ENCODE measurements around the gene LY6G6C. TPM values are rescaled to one million over a fixed set of nuclear protein-coding genes. Genes with fewer than 3 reads are reported as not detected.

LY6G6C gene
- total and polyA plus RNA-seq, 4 experiments from 2014 or later = not detected

DNA sequence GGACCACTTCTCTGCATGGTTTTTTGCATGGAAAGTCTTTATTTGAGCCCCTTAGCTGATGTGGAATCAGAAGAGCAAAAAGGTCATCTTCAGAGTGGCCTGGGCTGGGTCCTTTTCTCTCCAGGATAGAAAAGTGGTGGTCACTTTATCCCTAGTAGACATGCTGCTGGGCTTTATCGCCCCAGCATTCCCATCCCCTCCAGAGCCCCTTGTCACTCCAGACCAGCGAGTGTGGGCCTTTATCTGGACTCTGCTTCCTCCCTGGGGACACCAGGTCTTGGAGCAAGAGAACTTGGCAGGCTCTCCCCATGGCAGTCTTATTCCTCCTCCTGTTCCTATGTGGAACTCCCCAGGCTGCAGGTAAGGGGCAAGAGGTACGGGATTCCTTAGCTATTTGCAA lies 14.9 kb downstream of the LY6G6C start, which contains the start of gene LY6G6F:
TSS of gene LY6G6F (plus strand) at position 268 of the 400 bp plus-strand sequence. CDS start at position 309, 41 bp downstream.
- ChIA-PET POLR2A (ENCODE audit: partially characterized antibody) (no interaction called here), CTCF (ENCODE audit: partially characterized antibody) (no interaction called here)

GRCh38 chr6:31705931-31706330 lies 15.6 kb downstream of the LY6G6C start:
- Mint-ChIP-seq H3K9me3 (peaks cover 0 to 5% (median 0%) of the 10 kb centered on the region in 8 donors), H3K4me3 (no peak overlapping the region), H3K27me3 (no peaks in the 10 kb centered on the region), H3K36me3 (peaks cover 4 to 18% of the 10 kb centered on the region in 2 donors), H3K4me1 (peaks cover 19 to 35% (median 28%) of the 10 kb centered on the region in 4 donors), H3K27ac (no peak overlapping the region)
- POLR2A ChIA-PET (ENCODE audit: partially characterized antibody) = no interaction called here
- DNase-seq = no peak
- Histone ChIP-seq H3K36me3 (ENCODE audit: insufficient read depth, low read length) (no peaks in the 10 kb centered on the region), H3K27ac (ENCODE audit: low read depth, low read length) (no peak overlapping the region), H3K27me3 (ENCODE audit: insufficient read depth, low read length) (no peaks in the 10 kb centered on the region), H3K4me3 (ENCODE audit: low read length in 2 of 2) (no peak overlapping the region), H3K4me1 (ENCODE audit: insufficient read depth, low read length) (peaks cover 27% of the 10 kb centered on the region), H3K9me3 (ENCODE audit: control insufficient read depth in 1 of 2, low read length in 2 of 2) (no peaks in the 10 kb centered on the region)
- CTCF ChIA-PET (ENCODE audit: partially characterized antibody) = no interaction called here
- intact Hi-C loops (cut with micrococcal nuclease) = no loop called here

More for the DNA sequence above, 14.9 kb downstream of the LY6G6C start, which contains the start of gene LY6G6F:
- Mint-ChIP-seq H3K4me3 (no peak within 1 kb of the TSS), H3K4me1 (peaks cover 15 to 35% (median 28%) of the 10 kb centered on the region in 4 donors), H3K27me3 (no peaks in the 10 kb centered on the region), H3K9me3 (peaks cover 0 to 5% (median 0%) of the 10 kb centered on the region in 8 donors), H3K27ac (peak within 1 kb of the TSS in 2 of 7 donors; percentile 42 to 48), H3K36me3 (peaks cover 0 to 13% of the 10 kb centered on the region in 2 donors)
- Histone ChIP-seq H3K36me3 (ENCODE audit: insufficient read depth, low read length) (no peaks in the 10 kb centered on the region), H3K4me1 (ENCODE audit: insufficient read depth, low read length) (peaks cover 27% of the 10 kb centered on the region), H3K27ac (ENCODE audit: low read depth, low read length) (no peak within 1 kb of the TSS), H3K4me3 (ENCODE audit: low read length in 2 of 2) (no peak within 1 kb of the TSS), H3K27me3 (ENCODE audit: insufficient read depth, low read length) (no peaks in the 10 kb centered on the region), H3K9me3 (ENCODE audit: control insufficient read depth in 1 of 2, low read length in 2 of 2) (no peaks in the 10 kb centered on the region)
- no peak for DNase-seq
- intact Hi-C loops (cut with micrococcal nuclease) = no loop called here

DNA sequence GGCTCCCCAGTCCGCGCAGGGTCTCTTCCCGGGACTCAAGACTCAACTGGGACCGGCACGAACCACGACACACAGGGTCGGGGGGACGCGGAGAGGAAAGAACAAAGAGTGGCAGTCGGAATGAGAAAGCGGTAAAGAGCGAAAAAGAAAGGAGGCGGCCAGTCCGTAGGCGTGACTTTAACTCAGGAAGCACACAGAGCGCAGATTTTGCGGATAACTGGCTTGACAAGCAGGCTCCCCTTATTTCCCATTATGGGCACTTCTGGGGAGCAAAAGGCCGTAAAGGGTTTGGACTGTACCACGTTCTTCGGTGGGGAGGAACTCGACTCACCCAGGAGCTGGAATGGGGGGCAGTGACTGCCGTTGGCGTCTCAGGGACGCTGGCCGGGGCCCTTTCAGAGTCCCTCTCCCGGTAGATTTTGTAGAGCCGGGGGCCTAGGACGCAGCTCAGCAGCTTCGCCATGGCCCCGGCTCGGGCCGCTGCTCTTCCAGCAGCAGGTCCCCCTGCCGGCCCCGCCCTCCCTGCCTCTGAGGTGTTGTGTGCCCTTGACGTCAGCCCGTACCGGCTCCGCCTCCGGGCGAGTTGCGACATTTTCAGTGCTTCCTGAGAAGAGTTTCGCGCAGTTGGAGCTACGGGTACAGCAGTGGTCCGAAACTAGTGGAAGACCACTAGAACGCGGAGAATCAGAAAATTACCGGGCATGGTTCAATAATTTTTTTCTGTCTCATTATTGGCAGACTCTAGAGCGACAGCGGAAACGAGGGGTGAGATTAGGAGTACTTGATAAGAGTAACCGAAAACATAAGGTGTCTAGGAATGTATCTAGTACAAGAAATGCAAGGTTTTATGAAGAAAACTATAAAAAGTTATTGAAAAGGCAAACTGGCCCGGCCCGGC lies 18.5 kb downstream of the LY6G6C start, which contains the start of gene ABHD16A:
TSS of gene ABHD16A (minus strand) at position 506 of the 898 bp plus-strand sequence. CDS start at position 463, 43 bp downstream.
- Histone ChIP-seq H3K4me3 (ENCODE audit: low read length in 2 of 2) (peak within 1 kb of the TSS; percentile 70 to 82), H3K9me3 (ENCODE audit: control insufficient read depth in 1 of 2, low read length in 2 of 2) (no peaks in the 10 kb centered on the region), H3K4me1 (ENCODE audit: insufficient read depth, low read length) (peaks cover 28% of the 10 kb centered on the region), H3K36me3 (ENCODE audit: insufficient read depth, low read length) (peaks cover 17% of the 10 kb centered on the region), H3K27ac (ENCODE audit: low read depth, low read length) (peak within 1 kb of the TSS; percentile 97), H3K27me3 (ENCODE audit: insufficient read depth, low read length) (no peaks in the 10 kb centered on the region)
- POLR2A ChIA-PET (ENCODE audit: partially characterized antibody) = interaction anchor here (0.6 to 2.7 kb wide), 44 partner anchors 8 to 1269 kb away, joined by 3 to 22 read pairs (median 4); partner anchors contain the start of genes ATF6B, BAG6, C6orf47 and CLIC1
- Mint-ChIP-seq H3K9me3 (peaks cover 0 to 5% (median 0%) of the 10 kb centered on the region in 8 donors), H3K36me3 (peaks cover 8 to 23% of the 10 kb centered on the region in 2 donors), H3K4me3 (peak within 1 kb of the TSS; percentile 97 to 99 (median 98)), H3K27ac (peak within 1 kb of the TSS; percentile 93 to 99 (median 98)), H3K4me1 (peaks cover 20 to 43% (median 33%) of the 10 kb centered on the region in 4 donors), H3K27me3 (no peaks in the 10 kb centered on the region)
- intact Hi-C loops (cut with micrococcal nuclease) = loop anchor here (1.0 to 2.0 kb wide), 9 partner anchors 22 to 194 kb away; partner anchors contain the start of genes BAG6, EHMT2, LY6G5C and NFKBIL1
- DNase-seq = peak; percentile 96 to 98 (median 97)
- CTCF ChIA-PET (ENCODE audit: partially characterized antibody) = interaction anchor here (0.6 to 3.2 kb wide), 7 partner anchors 22 to 184 kb away, joined by 3 to 11 read pairs (median 4); partner anchors contain the start of genes DDAH2, HSPA1B, LY6G5C and NEU1

DNA sequence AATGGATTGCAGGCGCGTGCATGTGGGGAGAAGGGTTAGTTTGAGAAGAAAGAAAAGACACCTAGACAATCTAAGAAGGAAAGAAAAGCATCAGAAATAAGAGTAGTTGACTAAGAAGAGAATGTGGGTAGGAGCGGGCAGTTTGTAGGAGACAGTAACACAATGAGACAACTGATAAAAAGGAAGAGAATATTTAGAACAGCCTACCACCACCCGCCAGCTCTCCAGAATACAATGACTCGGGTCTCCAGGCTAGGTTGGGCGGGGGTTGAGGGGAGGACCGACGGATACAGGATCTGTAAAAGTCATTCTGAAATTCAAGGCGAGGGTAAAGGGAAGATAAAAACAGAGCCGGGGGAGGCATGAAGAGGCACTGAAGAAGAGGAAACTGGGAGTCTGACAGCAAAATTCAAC lies 19.1 kb downstream of the LY6G6C start:
- Mint-ChIP-seq H3K27ac (peak overlapping the region; percentile 93 to 99 (median 98)), H3K9me3 (peaks cover 0 to 5% (median 0%) of the 10 kb centered on the region in 8 donors), H3K36me3 (peaks cover 14 to 29% of the 10 kb centered on the region in 2 donors), H3K4me3 (peak overlapping the region; percentile 97 to 99 (median 98)), H3K4me1 (peaks cover 25 to 49% (median 39%) of the 10 kb centered on the region in 4 donors), H3K27me3 (no peaks in the 10 kb centered on the region)
- CTCF ChIA-PET (ENCODE audit: partially characterized antibody) = interaction anchor here (1.0 to 3.2 kb wide), 3 partner anchors 27 to 128 kb away, joined by 4 to 11 read pairs (median 8); partner anchors contain the start of gene DDAH2
- POLR2A ChIA-PET (ENCODE audit: partially characterized antibody) = interaction anchor here (0.7 to 2.7 kb wide), 26 partner anchors 9 to 1269 kb away, joined by 3 to 22 read pairs (median 7); partner anchors contain the start of genes BAG6, CLIC1, CSNK2B and DDAH2
- Histone ChIP-seq H3K9me3 (ENCODE audit: control insufficient read depth in 1 of 2, low read length in 2 of 2) (no peaks in the 10 kb centered on the region), H3K27ac (ENCODE audit: low read depth, low read length) (peak overlapping the region; percentile 97), H3K27me3 (ENCODE audit: insufficient read depth, low read length) (no peaks in the 10 kb centered on the region), H3K4me3 (ENCODE audit: low read length in 2 of 2) (peak overlapping the region; percentile 70 to 82), H3K4me1 (ENCODE audit: insufficient read depth, low read length) (peaks cover 33% of the 10 kb centered on the region), H3K36me3 (ENCODE audit: insufficient read depth, low read length) (peaks cover 22% of the 10 kb centered on the region)
- DNase-seq = peak in 1 of 5 donors; percentile 7
- intact Hi-C loops (cut with micrococcal nuclease) = loop anchor here (2.0 kb wide), 2 partner anchors 22 to 36 kb away; partner anchors contain the start of gene LY6G5C

DNA sequence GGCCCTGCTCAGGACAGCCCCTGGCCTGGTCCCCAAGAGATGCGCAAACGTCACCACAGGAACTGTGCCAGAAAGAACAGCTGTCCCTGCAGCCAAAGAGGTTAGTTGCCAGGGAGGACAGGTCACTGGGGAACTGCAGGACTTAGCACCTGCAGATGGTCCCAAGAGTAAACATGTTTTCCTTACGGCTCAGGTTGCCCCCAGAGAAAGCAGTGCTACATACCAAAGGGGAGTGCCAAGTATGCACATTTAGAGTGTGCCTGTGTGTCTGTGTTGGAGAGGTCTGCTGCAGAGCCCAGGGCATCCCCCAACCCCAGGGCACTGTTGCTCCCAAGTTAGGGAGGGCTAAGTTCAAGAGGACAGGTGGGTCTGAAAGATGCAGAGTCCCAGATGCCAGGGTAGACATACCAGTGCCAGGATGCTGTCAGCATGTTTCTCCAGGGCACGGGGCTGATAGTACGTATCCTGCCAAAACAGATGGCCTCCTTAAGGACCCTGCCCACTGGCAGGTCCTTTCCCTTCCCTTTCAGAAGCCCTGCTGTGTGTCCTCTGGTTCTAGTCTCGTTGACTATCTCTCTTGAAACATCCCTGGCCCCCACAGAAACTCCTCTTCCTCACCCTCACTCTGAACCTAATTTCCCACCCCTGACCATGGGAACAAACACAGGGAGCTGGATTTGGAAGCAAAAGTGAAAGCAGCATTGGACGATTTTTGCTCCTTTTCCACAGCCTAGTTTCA lies 19.7 kb downstream of the LY6G6C start:
- Histone ChIP-seq H3K4me1 (ENCODE audit: insufficient read depth, low read length) (peaks cover 35% of the 10 kb centered on the region), H3K27ac (ENCODE audit: low read depth, low read length) (peak overlapping the region; percentile 97), H3K4me3 (ENCODE audit: low read length in 2 of 2) (peak overlapping the region; percentile 70 to 82), H3K27me3 (ENCODE audit: insufficient read depth, low read length) (no peaks in the 10 kb centered on the region), H3K36me3 (ENCODE audit: insufficient read depth, low read length) (peaks cover 27% of the 10 kb centered on the region), H3K9me3 (ENCODE audit: control insufficient read depth in 1 of 2, low read length in 2 of 2) (no peaks in the 10 kb centered on the region)
- ChIA-PET POLR2A (ENCODE audit: partially characterized antibody) (interaction anchor here (0.9 to 2.7 kb wide), 14 partner anchors 8 to 200 kb away, joined by 3 to 22 read pairs (median 11); partner anchors contain the start of genes BAG6, CSNK2B, GPANK1 and HSPA1A), CTCF (ENCODE audit: partially characterized antibody) (interaction anchor here (2.1 to 3.2 kb wide), 2 partner anchors 28 to 129 kb away, joined by 8 to 11 read pairs; partner anchors contain the start of gene DDAH2)
- DNase-seq = no peak
- no peaks in the 10 kb centered on the region for H3K27me3 Mint-ChIP-seq
- intact Hi-C loops (cut with micrococcal nuclease) = loop anchor here (2.0 kb wide), 2 partner anchors 21 to 37 kb away; partner anchors contain the start of gene LY6G5C
- peak overlapping the region; percentile 97 to 99 (median 98) for H3K4me3 Mint-ChIP-seq
- peak overlapping the region; percentile 93 to 99 (median 98) for H3K27ac Mint-ChIP-seq
- peaks cover 20 to 35% of the 10 kb centered on the region in 2 donors for H3K36me3 Mint-ChIP-seq
- peaks cover 25 to 53% (median 41%) of the 10 kb centered on the region in 4 donors for H3K4me1 Mint-ChIP-seq
- peaks cover 0 to 5% (median 0%) of the 10 kb centered on the region in 8 donors for H3K9me3 Mint-ChIP-seq

- POLR2A ChIA-PET (ENCODE audit: partially characterized antibody) = interaction anchor here (1.1 to 2.7 kb wide), 2 partner anchors 127 to 162 kb away, joined by 3 to 9 read pairs; partner anchors contain the start of gene NEU1
- intact Hi-C loops (cut with micrococcal nuclease) = no loop called here
- H3K27me3 ChIP-seq (ENCODE audit: insufficient read depth, low read length) = no peaks in the 10 kb centered on the region
- no peaks in the 10 kb centered on the region for H3K9me3 ChIP-seq (ENCODE audit: control insufficient read depth in 1 of 2, low read length in 2 of 2)
- H3K4me3 ChIP-seq (ENCODE audit: low read length in 2 of 2) = no peak overlapping the region
- H3K36me3 Mint-ChIP-seq = peaks cover 24 to 41% of the 10 kb centered on the region in 2 donors
- H3K9me3 Mint-ChIP-seq = peaks cover 0 to 5% (median 0%) of the 10 kb centered on the region in 8 donors
- no peaks in the 10 kb centered on the region for H3K27me3 Mint-ChIP-seq
- H3K27ac ChIP-seq (ENCODE audit: low read depth, low read length) = peak overlapping the region; percentile 97
- peak overlapping the region; percentile 64 to 99 (median 81) for H3K27ac Mint-ChIP-seq
- peaks cover 31% of the 10 kb centered on the region for H3K36me3 ChIP-seq (ENCODE audit: insufficient read depth, low read length)
- peak overlapping the region; percentile 72 to 99 (median 98) for H3K4me3 Mint-ChIP-seq
- H3K4me1 ChIP-seq (ENCODE audit: insufficient read depth, low read length) = peaks cover 35% of the 10 kb centered on the region
- CTCF ChIA-PET (ENCODE audit: partially characterized antibody) = no interaction called here
- peaks cover 25 to 53% (median 41%) of the 10 kb centered on the region in 4 donors for H3K4me1 Mint-ChIP-seq
- DNase-seq = no peak
Observed at GRCh38 chr6:31700740-31701401, 20.7 kb downstream of the LY6G6C start.
